H1 (cell line): ENCODE data around the gene SIK2. TPM values are rescaled to one million over a fixed set of nuclear protein-coding genes. Genes with fewer than 3 reads are reported as not detected.

Experiments used
- CTCF ChIA-PET: fragments of 300-600 bp; sonication (Branson Sonifier 250); formaldehyde crosslinking; loops from one replicate; lab custom pipeline; 2021; ENCODE audit not compliant: partially characterized antibody; lab: Charles Lee
- POLR2A ChIA-PET: fragments of 300-600 bp; sonication (Branson Sonifier 250); formaldehyde crosslinking; loops from one replicate; lab custom pipeline; 2021; ENCODE audit warnings: inconsistent platforms; ENCODE audit not compliant: partially characterized antibody; lab: Charles Lee
- DNase-seq, 2 experiments: peaks; one replicate each; pipeline versions ENCODE4 v3.0.0 to v3.0.0-alpha.2; 2010 to 2022; ENCODE audit warnings: low spot score in 2 of 2, low read depth in 1 of 2, mixed read lengths in 1 of 2
- FAIRE-seq: peaks from 2 replicates; lab custom pipeline; 2011; peaks lifted over from hg19 to GRCh38; lab: Jason Lieb, UNC
- H2AFZ ChIP-seq: 2 replicates; pipeline ENCODE4 v1.8.1; 2012; ENCODE audit warnings: low read length, inconsistent platforms
- H2AK5ac ChIP-seq: 2 replicates; pipeline ENCODE4 v1.6.1; 2013; ENCODE audit warnings: low read depth, low read length
- H2BK120ac ChIP-seq: replicated peaks from 2 replicates; pipeline ENCODE3; 2013; ENCODE audit warnings: low read depth, low read length, inconsistent platforms
- H2BK12ac ChIP-seq: 2 replicates; pipeline ENCODE4 v1.6.1; 2013; ENCODE audit warnings: low read depth, low read length
- H2BK15ac ChIP-seq: 2 replicates; pipeline ENCODE4 v1.6.1; 2013; ENCODE audit warnings: low read length
- H2BK20ac ChIP-seq: 2 replicates; pipeline ENCODE4 v1.6.1; 2013; ENCODE audit warnings: low read length
- H2BK5ac ChIP-seq: 2 replicates; pipeline ENCODE4 v1.6.1; 2013; ENCODE audit warnings: low read depth, low read length
- H3K14ac ChIP-seq: 2 replicates; pipeline ENCODE4 v1.6.1; 2013; ENCODE audit warnings: inconsistent platforms; ENCODE audit not compliant: insufficient read length
- H3K18ac ChIP-seq: 2 replicates; pipeline ENCODE4 v1.6.1; 2013; ENCODE audit warnings: low read length; ENCODE audit errors: extremely low read depth
- H3K23ac ChIP-seq: 2 replicates; pipeline ENCODE4 v1.6.1; 2013; ENCODE audit warnings: inconsistent platforms; ENCODE audit not compliant: insufficient read length
- H3K23me2 ChIP-seq: 2 replicates; pipeline ENCODE4 v1.6.1; 2013; ENCODE audit warnings: low read depth, low read length
- H3K27ac ChIP-seq: 2 replicates; pipeline ENCODE4 v1.6.1; 2011; ENCODE audit warnings: low read depth, low read length, inconsistent platforms
- H3K27me3 ChIP-seq, 4 experiments: replicated peaks in 1 of 4; 1 replicate in 1 of 4; 2 replicates in 3 of 4; pipeline versions ENCODE4 v1.6.1 to v1.8.1; 2011 to 2013; ENCODE audit warnings: low read length in 3 of 4, mild to moderate bottlenecking in 3 of 4, inconsistent platforms in 2 of 4, mixed read lengths in 2 of 4, moderate library complexity in 1 of 4; ENCODE audit not compliant: control insufficient read depth in 3 of 4, insufficient read depth in 3 of 4; ENCODE audit errors: extremely low read depth in 1 of 4
- H3K36me3 ChIP-seq, 4 experiments: 2 replicates each; pipeline versions ENCODE4 v1.6.1 to v1.8.1; 2011 to 2013; ENCODE audit warnings: mild to moderate bottlenecking in 4 of 4, low read length in 3 of 4, moderate library complexity in 2 of 4, control low read depth in 1 of 4, inconsistent platforms in 1 of 4; ENCODE audit not compliant: insufficient read depth in 4 of 4, control insufficient read depth in 2 of 4
- H3K4ac ChIP-seq: replicated peaks from 2 replicates; pipeline ENCODE3; 2013; ENCODE audit warnings: low read length, low read depth, mixed read lengths, inconsistent platforms; ENCODE audit not compliant: insufficient read length
- H3K4me1 ChIP-seq, 4 experiments: replicated peaks in 1 of 4; 1 replicate in 1 of 4; 2 replicates in 3 of 4; pipeline versions ENCODE4 v1.6.1 to v1.8.1; 2011 to 2013; ENCODE audit warnings: low read length in 3 of 4, inconsistent platforms in 2 of 4, mixed read lengths in 1 of 4; ENCODE audit not compliant: insufficient read depth in 4 of 4, control insufficient read depth in 3 of 4
- H3K4me2 ChIP-seq, 2 experiments: 2 replicates each; pipeline versions ENCODE4 v1.6.1 to v1.8.1; 2011 to 2013; ENCODE audit warnings: low read depth in 2 of 2, low read length in 2 of 2, control low read depth in 1 of 2, inconsistent platforms in 1 of 2, mild to moderate bottlenecking in 1 of 2; ENCODE audit not compliant: insufficient read depth in 1 of 2
- H3K4me3 ChIP-seq, 4 experiments: fragments of 200-600, 300-600 bp in 1 of 4; sonication (generic), shearing (Covaris generic), sonication (Bioruptor Twin) in 1 of 4; 2 replicates each; pipeline versions ENCODE4 v1.5.1 to v1.8.1; 2011 to 2016; ENCODE audit warnings: low read length in 4 of 4, low read depth in 3 of 4, control low read depth in 2 of 4, inconsistent platforms in 2 of 4, mild to moderate bottlenecking in 2 of 4, mixed read lengths in 1 of 4, moderate library complexity in 1 of 4; ENCODE audit not compliant: insufficient read depth in 2 of 4; ENCODE audit errors: extremely low read depth in 1 of 4
- H3K56ac ChIP-seq: replicated peaks from 2 replicates; pipeline ENCODE3; 2013; ENCODE audit warnings: low read depth, mild to moderate bottlenecking, mixed read lengths, low read length, inconsistent platforms; ENCODE audit not compliant: insufficient read length
- H3K79me1 ChIP-seq: 2 replicates; pipeline ENCODE4 v1.6.1; 2013; ENCODE audit warnings: low read depth, low read length, control low read depth
- H3K79me2 ChIP-seq, 2 experiments: 2 replicates each; pipeline versions ENCODE4 v1.6.1 to v1.8.1; 2012 to 2013; ENCODE audit warnings: low read length in 2 of 2, mild to moderate bottlenecking in 2 of 2, inconsistent platforms in 1 of 2; ENCODE audit not compliant: insufficient read depth in 2 of 2, control insufficient read depth in 1 of 2
- H3K9ac ChIP-seq, 4 experiments: replicated peaks in 1 of 4; 1 replicate in 1 of 4; 2 replicates in 3 of 4; pipeline versions ENCODE4 v1.6.1 to v1.8.1; 2011 to 2013; ENCODE audit warnings: low read depth in 3 of 4, low read length in 3 of 4, control low read depth in 2 of 4, mild to moderate bottlenecking in 2 of 4, moderate library complexity in 2 of 4, inconsistent platforms in 1 of 4; ENCODE audit errors: extremely low read depth in 1 of 4
- H3K9me3 ChIP-seq, 2 experiments: 2 replicates each; pipeline versions ENCODE4 v1.6.1 to v1.8.1; 2012 to 2013; ENCODE audit warnings: mild to moderate bottlenecking in 2 of 2, moderate library complexity in 2 of 2, control low read depth in 1 of 2, inconsistent platforms in 1 of 2, low read depth in 1 of 2, low read length in 1 of 2, mixed read lengths in 1 of 2; ENCODE audit not compliant: insufficient read depth in 2 of 2
- H4K20me1 ChIP-seq, 2 experiments: replicated peaks in 1 of 2; 2 replicates each; pipeline versions ENCODE3 to v1.8.1; 2011 to 2013; ENCODE audit warnings: inconsistent platforms in 2 of 2, low read length in 2 of 2, mild to moderate bottlenecking in 1 of 2; ENCODE audit not compliant: insufficient read depth in 2 of 2, control insufficient read depth in 1 of 2
- H4K5ac ChIP-seq: 2 replicates; pipeline ENCODE4 v1.6.1; 2013; ENCODE audit warnings: low read length, low read depth, mixed read lengths, inconsistent platforms; ENCODE audit not compliant: insufficient read length
- H4K8ac ChIP-seq: 2 replicates; pipeline ENCODE4 v1.8.0; 2013; ENCODE audit warnings: mild to moderate bottlenecking, moderate library complexity, low read length, inconsistent platforms; ENCODE audit not compliant: insufficient read depth; ENCODE audit errors: extremely low read depth
- H4K91ac ChIP-seq: replicated peaks from 2 replicates; pipeline ENCODE3; 2013; ENCODE audit warnings: low read length, mixed read lengths, inconsistent platforms; ENCODE audit not compliant: insufficient read length
- CTCF ChIP-seq, 3 experiments: IDR thresholded peaks; 1 replicate in 2 of 3; 2 replicates in 1 of 3; pipeline versions ENCODE4 v1.5.1 to v1.6.1; 2011; ENCODE audit warnings: low read length in 3 of 3, mild to moderate bottlenecking in 3 of 3, inconsistent platforms in 2 of 3, low read depth in 1 of 3, moderate library complexity in 1 of 3; ENCODE audit not compliant: insufficient read depth in 1 of 3; ENCODE audit errors: control extremely low read depth in 1 of 3
- EP300 ChIP-seq, 2 experiments: IDR thresholded peaks; 1 replicate in 1 of 2; 2 replicates in 1 of 2; pipeline ENCODE4 v1.6.1; 2011 to 2012; ENCODE audit warnings: low read depth in 2 of 2, low read length in 2 of 2, mild to moderate bottlenecking in 2 of 2, borderline replicate concordance in 1 of 2, inconsistent platforms in 1 of 2, moderate library complexity in 1 of 2
- GTF2F1 ChIP-seq: IDR thresholded peaks from 2 replicates; pipeline ENCODE4 v1.6.1; 2012; ENCODE audit warnings: low read depth, low read length, improper control_type of control experiment, borderline replicate concordance
- MAFK ChIP-seq: IDR thresholded peaks from 2 replicates; pipeline ENCODE4 v1.6.1; 2012; ENCODE audit warnings: low read depth, mild to moderate bottlenecking, improper control_type of control experiment, low read length
- PHF8 ChIP-seq: fragments of 200-600 bp; sonication (generic); conservative IDR thresholded peaks from 2 replicates; pipeline ENCODE4 v1.7.1; 2012; ENCODE audit warnings: low read depth, mild to moderate bottlenecking, inconsistent platforms, low read length, moderate library complexity
- SIN3A ChIP-seq, 2 experiments: IDR thresholded peaks in 1 of 2; conservative IDR thresholded peaks in 1 of 2; 2 replicates each; pipeline ENCODE4 v1.6.1; 2011 to 2012; ENCODE audit warnings: low read length in 2 of 2, improper control_type of control experiment in 1 of 2, low read depth in 1 of 2, mild to moderate bottlenecking in 1 of 2
- TEAD4 ChIP-seq: IDR thresholded peaks from 2 replicates; pipeline ENCODE4 v1.6.1; 2012; ENCODE audit warnings: low read depth, low read length, inconsistent platforms, mixed read lengths
- YY1 ChIP-seq: IDR thresholded peaks from 2 replicates; pipeline ENCODE4 v1.6.1; 2011; ENCODE audit warnings: low read depth, mild to moderate bottlenecking, low read length
- WGBS, 2 experiments: shearing (Covaris generic) in 1 of 2; methylation state at CpG; one replicate each; pipeline versions ENCODE4 v1.1.6 to v1.1.7; 2013 to 2015; ENCODE audit warnings: low lambda C conversion rate in 2 of 2, mixed read lengths in 2 of 2, inconsistent platforms in 1 of 2, low coverage in 1 of 2, missing lambda C conversion rate in 1 of 2; ENCODE audit not compliant: insufficient replicate concordance in 2 of 2, insufficient coverage in 1 of 2, insufficient read length in 1 of 2; ENCODE audit errors: extremely low coverage in 1 of 2, missing lambda C conversion rate in 1 of 2; 5-methylcytosine and 5-hydroxymethylcytosine counted together
- polyA plus RNA-seq, 7 experiments: library from polyadenylated mRNA; depleted of rRNA in 3 of 7; stranded (reverse) in 5 of 7; unstranded in 2 of 7; fragments of >200 nt in 5 of 7; fragments of 200-250 nt in 2 of 7; gene quantifications; 1 replicate in 5 of 7; 2 replicates in 1 of 7; 4 replicates in 1 of 7; pipeline versions ENCODE4 v1.2.1 to v1.2.3, GENCODE V29; 2011 to 2013; ENCODE audit warnings: missing spikeins in 2 of 7, mixed read lengths in 2 of 7
- total RNA-seq: library from RNA; stranded (reverse); fragmentation: NEBNext Ultra II Directional; extraction: Animal tissue kit (Norgen Biotek cat#: 25700); gene quantifications from 2 replicates; pipeline ENCODE4 v1.2.1, GENCODE V29; 2021
- TF ChIP-seq, protein P1 (sequence below): IDR thresholded peaks from 2 replicates; pipeline ENCODE4 v1.6.1; 2012; ENCODE audit warnings: inconsistent platforms

The SIK2 gene
- total and polyA plus RNA-seq, 2 of the 8 experiments (the other 6 are each of a cell fraction or from before 2014, with no cell fraction given): 8.8 to 11.2 TPM

DNA sequence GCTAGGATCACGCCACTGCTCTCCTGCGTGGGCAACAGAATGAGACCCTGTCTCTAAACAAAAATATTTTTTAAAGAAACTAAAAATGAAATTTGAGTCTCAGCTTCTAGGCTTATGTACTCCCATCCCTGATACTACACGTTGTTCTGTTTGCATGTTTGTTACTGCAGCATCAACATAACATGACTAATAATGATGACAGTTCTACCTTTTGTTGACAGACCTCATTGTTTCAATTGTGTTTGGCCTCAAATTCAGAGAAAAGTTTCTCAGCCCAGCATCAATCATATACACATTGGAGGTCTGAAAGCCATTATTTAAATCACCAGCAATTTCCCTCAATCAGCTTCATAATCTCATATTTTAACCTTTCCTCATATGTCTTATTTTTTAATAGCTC lies 40.9 kb upstream of the SIK2 start:
- Histone ChIP-seq H4K20me1 (no peaks in the 10 kb centered on the region), H3K36me3 (peaks cover 0 to 4% (median 2%) of the 10 kb centered on the region in 4 experiments; a peak in 2 of 8 replicates), H3K4me3 (no peak overlapping the region), H3K56ac (no peak overlapping the region), H2BK12ac (no peak overlapping the region; the same call in 1 of the 2 replicates), H3K4ac (no peak overlapping the region), H3K23ac (no peak overlapping the region), H3K18ac (no peak overlapping the region; the same call in 1 of the 2 replicates), H3K79me1 (no peaks in the 10 kb centered on the region), H3K9me3 (peaks cover under 1% of the 10 kb centered on the region in 2 experiments; a peak in 3 of 4 replicates), H3K27me3 (no peaks in the 10 kb centered on the region), H3K23me2 (no peaks in the 10 kb centered on the region), H3K9ac (no peak overlapping the region), H3K27ac (no peak overlapping the region), H2AK5ac (no peak overlapping the region), H3K14ac (no peak overlapping the region), H2BK20ac (no peak overlapping the region), H4K5ac (no peak overlapping the region), H4K91ac (no peak overlapping the region), H2AFZ (no peak overlapping the region), H4K8ac (no peak overlapping the region), H3K4me1 (peaks cover 0 to 6% (median 4%) of the 10 kb centered on the region in 4 experiments; a peak in 4 of 7 replicates), H3K4me2 (no peak overlapping the region), H2BK15ac (no peak overlapping the region), H3K79me2 (no peaks in the 10 kb centered on the region), H2BK5ac (no peak overlapping the region), H2BK120ac (no peak overlapping the region)
- POLR2A ChIA-PET: interaction anchor here (1.5 kb wide), 1 partner anchor 206 kb away, joined by 3 read pairs; no protein-coding TSS in a partner anchor
- CTCF ChIA-PET: interaction anchor here (0.7 to 3.7 kb wide), 7 partner anchors 13 to 271 kb away, joined by 3 to 15 read pairs (median 5); partner anchors contain the start of gene POU2AF3
- no peak for DNase-seq
- WGBS, 2 experiments: 85% methylated on average over 3 of the region's 3 CpGs; no CpG with 5 or more reads in 1 of the 2 experiments
- no peak for FAIRE-seq
- TF ChIP-seq, protein P1, sequence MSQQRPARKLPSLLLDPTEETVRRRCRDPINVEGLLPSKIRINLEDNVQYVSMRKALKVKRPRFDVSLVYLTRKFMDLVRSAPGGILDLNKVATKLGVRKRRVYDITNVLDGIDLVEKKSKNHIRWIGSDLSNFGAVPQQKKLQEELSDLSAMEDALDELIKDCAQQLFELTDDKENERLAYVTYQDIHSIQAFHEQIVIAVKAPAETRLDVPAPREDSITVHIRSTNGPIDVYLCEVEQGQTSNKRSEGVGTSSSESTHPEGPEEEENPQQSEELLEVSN: no peak
- TF ChIP-seq MAFK (no peak), SIN3A (conservative IDR thresholded peaks at IDR 0.05 in 1 of 2, IDR thresholded peaks at IDR 0.05 in 1 of 2; ENCODE audit: low read depth in 1 of 2, low read length in 2 of 2) (no peak), YY1 (no peak), TEAD4 (no peak), GTF2F1 (no peak), CTCF (IDR thresholded peaks at IDR 0.05; ENCODE audit: control extremely low read depth in 1 of 3, insufficient read depth in 1 of 3, low read depth in 1 of 3, low read length in 3 of 3) (no peak), PHF8 (no peak), EP300 (IDR thresholded peaks at IDR 0.05; ENCODE audit: borderline replicate concordance in 1 of 2, low read depth in 2 of 2, low read length in 2 of 2) (no peak)
